SK-N-MC (cell line): ENCODE results near the gene TTC22.

Experiments used
- EZH2 ChIP-seq: fragments of 200-600 bp; sonication (generic); IDR thresholded peaks from one replicate; pipeline ENCODE4 v1.6.1; 2017; ENCODE audit warnings: antibody characterized with exemption
- FOXP2 ChIP-seq: optimal IDR thresholded peaks from 2 replicates; pipeline ENCODE3; 2011; ENCODE audit warnings: mild to moderate bottlenecking, moderate library complexity; ENCODE audit not compliant: insufficient read depth; ENCODE audit errors: extremely low read length, control extremely low read depth
- POLR2AphosphoS5 ChIP-seq: IDR thresholded peaks from 2 replicates; pipeline ENCODE4 v1.6.1; 2012; ENCODE audit warnings: mild to moderate bottlenecking, low read depth, low read length, borderline replicate concordance

DNA sequence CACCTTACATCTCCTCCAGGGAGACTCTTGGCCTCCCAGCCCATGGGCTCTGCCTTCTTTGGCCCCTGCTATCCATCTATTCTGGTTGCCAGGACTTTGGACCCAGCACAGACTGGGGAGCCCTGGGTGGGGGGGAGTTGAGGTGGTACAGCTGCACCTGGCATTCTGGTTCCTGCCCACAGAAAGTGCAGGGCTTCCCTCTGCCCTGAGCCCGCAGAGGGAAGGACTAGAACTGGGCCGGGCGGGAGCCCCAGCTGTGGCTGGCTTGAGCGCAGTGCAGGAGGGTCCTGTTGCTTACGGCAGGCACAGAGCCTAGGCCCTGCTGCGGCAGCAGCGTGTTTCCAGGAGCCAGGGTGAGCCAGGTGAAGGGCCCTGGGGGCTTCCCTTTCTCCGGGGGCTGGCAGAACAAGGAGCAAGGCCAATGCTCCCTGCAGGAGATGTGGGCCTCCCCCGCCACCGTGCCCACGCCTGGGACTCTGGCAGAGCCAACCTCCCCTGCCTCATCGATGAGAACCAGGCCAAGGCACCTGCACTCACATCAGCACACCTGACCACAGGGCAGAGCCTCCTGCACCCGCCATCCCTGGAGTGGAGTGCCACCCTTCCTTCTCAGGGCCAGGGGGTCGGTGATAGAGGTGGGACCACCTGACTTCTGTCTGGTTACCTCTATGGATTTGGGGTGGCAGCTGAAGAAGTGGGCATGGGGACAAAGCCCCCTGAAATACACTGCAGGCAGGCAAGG is 52.9 kb downstream of the TTC22 start:
- TF ChIP-seq POLR2AphosphoS5 (no peak), EZH2 (no peak), FOXP2 (no peak)
